HG03025 (cell line): ENCODE results near the gene GBP2.

Experiments
- ATAC-seq: cut with Tn5 transposase; IDR thresholded peaks from one replicate; pipeline ENCODE4 v1.9.1; 2021; ENCODE audit warnings: mild to moderate bottlenecking, moderate library complexity; ENCODE audit not compliant: unreplicated experiment, low FRiP score

The GBP2 gene

GRCh38 chr1:89065079-89065868, 60.6 kb downstream of the GBP2 start, which contains the start of gene GBP1:
Gene GBP1, minus strand, starts transcription at chr1:89065208. Its CDS starts 1,974 bp downstream, at chr1:89063234.
- ATAC-seq = no peak

GRCh38 chr1:89064632-89065031, 61.3 kb downstream of the GBP2 start:
- no peak for ATAC-seq

DNA sequence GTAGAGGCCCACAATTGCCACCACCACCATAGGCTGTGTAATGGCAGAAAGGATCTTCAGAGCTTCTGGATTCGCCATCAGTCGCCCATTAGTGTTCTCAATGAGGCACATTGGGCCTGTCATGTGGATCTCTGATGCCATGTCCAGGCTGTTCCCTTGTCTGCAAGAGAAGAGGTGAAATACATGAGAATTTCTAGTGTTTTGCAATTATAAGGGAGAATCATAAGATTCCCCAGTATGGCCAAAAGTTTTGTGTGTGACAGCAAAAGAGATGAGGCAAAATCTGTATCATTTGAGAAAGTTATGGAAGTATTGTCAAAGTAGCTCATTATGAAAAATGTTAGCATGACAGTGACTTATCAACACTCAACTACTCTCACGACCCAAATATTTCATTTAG, 62.8 kb downstream of the GBP2 start:
- no peak for ATAC-seq

- ATAC-seq = no peak
Observed at GRCh38 chr1:89060091-89060490, 65.8 kb downstream of the GBP2 start.
